CD14-positive monocyte (primary cell): ENCODE data around the gene SCN2A. TPM values are rescaled to one million over a fixed set of nuclear protein-coding genes. Genes with fewer than 3 reads are reported as not detected.

Source experiments
- DNase-seq, 3 donors: peaks; one replicate each; pipeline ENCODE4 v3.0.0-alpha.2; 2011 to 2022
- H2AFZ ChIP-seq: 2 replicates; pipeline ENCODE4 v1.6.0; 2012; ENCODE audit warnings: mild to moderate bottlenecking, low read depth, low read length, inconsistent platforms; ENCODE audit not compliant: insufficient read depth, poor library complexity, severe bottlenecking
- H3K27ac ChIP-seq, 2 donors: 1 replicate in 1 of 2; 2 replicates in 1 of 2; pipeline ENCODE4 v1.5.1; 2012 to 2013; ENCODE audit warnings: low read length in 2 of 2, control low read depth in 1 of 2, inconsistent platforms in 1 of 2, low read depth in 1 of 2, mild to moderate bottlenecking in 1 of 2
- H3K27me3 ChIP-seq, 2 donors: one replicate each; pipeline versions ENCODE4 v1.6.0 to v1.6.1; 2011 to 2013; ENCODE audit warnings: low read length in 2 of 2; ENCODE audit not compliant: control insufficient read depth in 2 of 2, insufficient read depth in 2 of 2
- H3K36me3 ChIP-seq, 2 donors: replicated peaks in 1 of 2; 1 replicate in 1 of 2; 2 replicates in 1 of 2; pipeline versions ENCODE4 v1.5.1 to v1.6.1; 2012 to 2013; ENCODE audit warnings: low read length in 2 of 2, control low read depth in 1 of 2, inconsistent platforms in 1 of 2, mild to moderate bottlenecking in 1 of 2; ENCODE audit not compliant: insufficient read depth in 2 of 2, control insufficient read depth in 1 of 2
- H3K4me1 ChIP-seq, 2 donors: 1 replicate in 1 of 2; 2 replicates in 1 of 2; pipeline versions ENCODE4 v1.5.1 to v1.6.1; 2012 to 2013; ENCODE audit warnings: low read length in 2 of 2, control low read depth in 1 of 2, inconsistent platforms in 1 of 2, mild to moderate bottlenecking in 1 of 2, moderate library complexity in 1 of 2; ENCODE audit not compliant: insufficient read depth in 2 of 2, control insufficient read depth in 1 of 2
- H3K4me2 ChIP-seq: replicated peaks from 2 replicates; pipeline ENCODE3; 2012; ENCODE audit warnings: low read length, moderate library complexity, mild to moderate bottlenecking; ENCODE audit not compliant: poor library complexity, severe bottlenecking; ENCODE audit errors: extremely low read depth
- H3K4me3 ChIP-seq, 3 experiments: fragments of 200-600 bp in 1 of 3; sonication (generic) in 1 of 3; replicated peaks in 1 of 3; 1 replicate in 2 of 3; 2 replicates in 1 of 3; pipeline ENCODE4 v1.5.1; 2011 to 2013; ENCODE audit warnings: low read length in 3 of 3, mild to moderate bottlenecking in 3 of 3, control low read depth in 2 of 3, low read depth in 2 of 3, inconsistent platforms in 1 of 3, moderate library complexity in 1 of 3
- H3K79me2 ChIP-seq: 2 replicates; pipeline ENCODE4 v1.6.0; 2012; ENCODE audit warnings: mild to moderate bottlenecking, control low read depth, inconsistent platforms, low read length, moderate library complexity; ENCODE audit not compliant: insufficient read depth
- H3K9ac ChIP-seq: 2 replicates; pipeline ENCODE4 v1.6.0; 2017; ENCODE audit warnings: low read length, mild to moderate bottlenecking; ENCODE audit not compliant: insufficient read depth, poor library complexity, severe bottlenecking
- H3K9me3 ChIP-seq, 2 donors: replicated peaks in 1 of 2; 1 replicate in 1 of 2; 2 replicates in 1 of 2; pipeline versions ENCODE4 v1.5.1 to v1.6.1; 2012 to 2013; ENCODE audit warnings: low read length in 2 of 2, control low read depth in 1 of 2; ENCODE audit not compliant: control insufficient read depth in 1 of 2, insufficient read depth in 1 of 2
- H4K20me1 ChIP-seq: 2 replicates; pipeline ENCODE4 v1.6.0; 2012; ENCODE audit warnings: mild to moderate bottlenecking, low read length, control low read depth, moderate library complexity; ENCODE audit not compliant: insufficient read depth
- H3K27ac Mint-ChIP-seq, 7 donors: one replicate each; pipeline ENCODE4 v1.8.0; 2020; ENCODE audit warnings: mild to moderate bottlenecking in 7 of 7, mixed read lengths in 7 of 7, moderate library complexity in 6 of 7, inconsistent platforms in 2 of 7
- H3K27me3 Mint-ChIP-seq, 3 donors: one replicate each; pipeline ENCODE4 v1.8.0; 2021 to 2022; ENCODE audit warnings: low read depth in 3 of 3, mild to moderate bottlenecking in 3 of 3, mixed read lengths in 3 of 3, moderate library complexity in 3 of 3, inconsistent platforms in 1 of 3
- H3K36me3 Mint-ChIP-seq, 2 donors: one replicate each; pipeline ENCODE4 v1.8.0; 2020; ENCODE audit warnings: mixed read lengths in 2 of 2, inconsistent platforms in 1 of 2, mild to moderate bottlenecking in 1 of 2
- H3K4me1 Mint-ChIP-seq: one replicate; pipeline ENCODE4 v1.8.0; 2020; ENCODE audit warnings: mild to moderate bottlenecking, mixed read lengths
- H3K4me3 Mint-ChIP-seq, 2 donors: one replicate each; pipeline ENCODE4 v1.8.0; 2020; ENCODE audit warnings: mild to moderate bottlenecking in 2 of 2, mixed read lengths in 2 of 2, moderate library complexity in 1 of 2
- H3K9me3 Mint-ChIP-seq, 7 donors: one replicate each; pipeline ENCODE4 v1.8.0; 2020 to 2022; ENCODE audit warnings: mixed read lengths in 7 of 7, mild to moderate bottlenecking in 6 of 7, moderate library complexity in 6 of 7, inconsistent platforms in 2 of 7
- CTCF ChIP-seq: fragments of 200-600 bp; IDR thresholded peaks from one replicate; pipeline ENCODE4 v1.8.0; 2022; ENCODE audit warnings: antibody characterized with exemption, mild to moderate bottlenecking
- WGBS: methylation state at CpG from one replicate; pipeline ENCODE4 v1.1.5; 2013; ENCODE audit warnings: missing lambda C conversion rate; ENCODE audit not compliant: insufficient coverage; 5-methylcytosine and 5-hydroxymethylcytosine counted together
- intact Hi-C, 2 donors: fragments of 100-400 bp; cut with micrococcal nuclease; formaldehyde crosslinking; loops; one replicate each; pipeline versions ENCODE4 v1.15.0 to v1.15.1; 2023
- polyA plus RNA-seq, 3 donors: library from polyadenylated mRNA; depleted of rRNA in 1 of 3; unstranded in 2 of 3; stranded (reverse) in 1 of 3; fragments of 300-500 nt in 2 of 3; fragments of >200 nt in 1 of 3; fragmentation: Illumina TruSeq in 2 of 3; gene quantifications; 1 replicate in 2 of 3; 2 replicates in 1 of 3; pipeline ENCODE4 v1.2.3, GENCODE V29; 2012 to 2021

SCN2A gene
- polyA plus RNA-seq, 3 donors, result not detected

GRCh38 chr2:165227571-165227970, 11.6 kb upstream of the SCN2A start:
- Mint-ChIP-seq H3K36me3 (no peaks in the 10 kb centered on the region), H3K9me3 (peaks cover 0 to 4% (median 0%) of the 10 kb centered on the region in 7 donors), H3K27me3 (peaks cover 0 to 3% (median 2%) of the 10 kb centered on the region in 3 donors), H3K4me3 (no peak overlapping the region), H3K27ac (no peak overlapping the region), H3K4me1 (no peaks in the 10 kb centered on the region)
- Histone ChIP-seq H2AFZ (no peak overlapping the region), H3K4me1 (no peaks in the 10 kb centered on the region), H3K9ac (no peak overlapping the region), H4K20me1 (no peaks in the 10 kb centered on the region), H3K36me3 (no peaks in the 10 kb centered on the region), H3K4me3 (no peak overlapping the region), H3K27ac (no peak overlapping the region), H3K79me2 (no peaks in the 10 kb centered on the region), H3K4me2 (no peak overlapping the region), H3K27me3 (no peaks in the 10 kb centered on the region), H3K9me3 (no peaks in the 10 kb centered on the region)
- no peak for TF ChIP-seq CTCF
- DNase-seq, result no peak
- WGBS, result no CpG with 5 or more reads among the region's 1 CpG
- intact Hi-C loops, result no loop called here

GRCh38 chr2:165237056-165237455, 2.2 kb upstream of the SCN2A start:
- no peak overlapping the region for H3K4me3 ChIP-seq
- Mint-ChIP-seq H3K36me3 (no peaks in the 10 kb centered on the region), H3K4me3 (no peak overlapping the region), H3K27ac (no peak overlapping the region), H3K9me3 (peaks cover 0 to 1% (median 0%) of the 10 kb centered on the region in 7 donors), H3K27me3 (peaks cover 0 to 4% (median 2%) of the 10 kb centered on the region in 3 donors), H3K4me1 (no peaks in the 10 kb centered on the region)
- 89% methylated on average over 2 of the region's 2 CpGs for WGBS
- H3K27ac ChIP-seq, result no peak overlapping the region
- no peaks in the 10 kb centered on the region for H3K9me3 ChIP-seq
- H2AFZ ChIP-seq, result no peak overlapping the region
- no peaks in the 10 kb centered on the region for H4K20me1 ChIP-seq
- no peaks in the 10 kb centered on the region for H3K36me3 ChIP-seq
- no peaks in the 10 kb centered on the region for H3K27me3 ChIP-seq
- H3K4me2 ChIP-seq, result no peak overlapping the region
- no peaks in the 10 kb centered on the region for H3K79me2 ChIP-seq
- H3K9ac ChIP-seq, result no peak overlapping the region
- intact Hi-C loops, result no loop called here
- TF ChIP-seq CTCF, result no peak
- DNase-seq, result no peak
- H3K4me1 ChIP-seq, result no peaks in the 10 kb centered on the region
